ENCODE results near the gene TMED10.

- TF ChIP-seq, protein P1, sequence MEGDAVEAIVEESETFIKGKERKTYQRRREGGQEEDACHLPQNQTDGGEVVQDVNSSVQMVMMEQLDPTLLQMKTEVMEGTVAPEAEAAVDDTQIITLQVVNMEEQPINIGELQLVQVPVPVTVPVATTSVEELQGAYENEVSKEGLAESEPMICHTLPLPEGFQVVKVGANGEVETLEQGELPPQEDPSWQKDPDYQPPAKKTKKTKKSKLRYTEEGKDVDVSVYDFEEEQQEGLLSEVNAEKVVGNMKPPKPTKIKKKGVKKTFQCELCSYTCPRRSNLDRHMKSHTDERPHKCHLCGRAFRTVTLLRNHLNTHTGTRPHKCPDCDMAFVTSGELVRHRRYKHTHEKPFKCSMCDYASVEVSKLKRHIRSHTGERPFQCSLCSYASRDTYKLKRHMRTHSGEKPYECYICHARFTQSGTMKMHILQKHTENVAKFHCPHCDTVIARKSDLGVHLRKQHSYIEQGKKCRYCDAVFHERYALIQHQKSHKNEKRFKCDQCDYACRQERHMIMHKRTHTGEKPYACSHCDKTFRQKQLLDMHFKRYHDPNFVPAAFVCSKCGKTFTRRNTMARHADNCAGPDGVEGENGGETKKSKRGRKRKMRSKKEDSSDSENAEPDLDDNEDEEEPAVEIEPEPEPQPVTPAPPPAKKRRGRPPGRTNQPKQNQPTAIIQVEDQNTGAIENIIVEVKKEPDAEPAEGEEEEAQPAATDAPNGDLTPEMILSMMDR (IDR thresholded peaks at IDR 0.05): no peak
- TF ChIP-seq POLR2A (IDR thresholded peaks at IDR 0.05): no peak
These were observed 54.9 kb downstream of the TMED10 start for GRCh38 chr14:75121552-75121951.
